ENCODE results near the gene HECA.
A peak's percentile ranks its signal among the peaks of the same experiment; 100 is the strongest.
"Not testable (repeated sequence)": the region's sequence is repeated elsewhere in the genome, so short reads cannot be mapped to it uniquely, and the experiment has no call there.

The HECA gene

GRCh38 chr6:139156551-139156950 is 21.7 kb downstream of the HECA start:
- DNase-seq (ENCODE audit: low read depth) = no peak
- no peak overlapping the region for H3K4me3 ChIP-seq (ENCODE audit: low read depth, low read length)
- TF ChIP-seq CTCF (IDR thresholded peaks at IDR 0.05; ENCODE audit: low read depth, low read length, missing control alignments) = no peak
- in situ Hi-C loops (cut with HindIII; ENCODE audit: low sequenced_read_pairs) = no loop called here

- in situ Hi-C loops (cut with HindIII; ENCODE audit: low sequenced_read_pairs); DNase-seq (ENCODE audit: low read depth); H3K4me3 ChIP-seq (ENCODE audit: low read depth, low read length): not testable (repeated sequence)
These were observed 22.2 kb downstream of the HECA start for GRCh38 chr6:139157086-139157485.

- no peak overlapping the region for H3K4me3 ChIP-seq (ENCODE audit: low read depth, low read length)
- in situ Hi-C loops (cut with HindIII; ENCODE audit: low sequenced_read_pairs) = no loop called here
- no peak for TF ChIP-seq CTCF (IDR thresholded peaks at IDR 0.05; ENCODE audit: low read depth, low read length, missing control alignments)
- DNase-seq (ENCODE audit: low read depth) = no peak
These were observed 24.1 kb downstream of the HECA start for GRCh38 chr6:139159016-139159415.

- in situ Hi-C loops (cut with HindIII; ENCODE audit: low sequenced_read_pairs) = no loop called here
These were observed 26.3 kb downstream of the HECA start for GRCh38 chr6:139161169-139161568.

GRCh38 chr6:139161817-139162284 is 27.0 kb downstream of the HECA start:
- no peak for DNase-seq (ENCODE audit: low read depth)
- no peak overlapping the region for H3K4me3 ChIP-seq (ENCODE audit: low read depth, low read length)
- in situ Hi-C loops (cut with HindIII; ENCODE audit: low sequenced_read_pairs) = no loop called here
- no peak for TF ChIP-seq CTCF (IDR thresholded peaks at IDR 0.05; ENCODE audit: low read depth, low read length, missing control alignments)

More at GRCh38 chr6:139161169-139161568, 26.3 kb downstream of the HECA start:
- peak; percentile 31 for DNase-seq (ENCODE audit: low read depth)
- TF ChIP-seq CTCF (IDR thresholded peaks at IDR 0.05; ENCODE audit: low read depth, low read length, missing control alignments) = no peak
- H3K4me3 ChIP-seq (ENCODE audit: low read depth, low read length) = no peak overlapping the region

- in situ Hi-C loops (cut with HindIII; ENCODE audit: low sequenced_read_pairs) = no loop called here
- TF ChIP-seq CTCF (IDR thresholded peaks at IDR 0.05; ENCODE audit: low read depth, low read length, missing control alignments) = no peak
- H3K4me3 ChIP-seq (ENCODE audit: low read depth, low read length) = no peak overlapping the region
- DNase-seq (ENCODE audit: low read depth) = no peak
These were observed 29.1 kb downstream of the HECA start for GRCh38 chr6:139164001-139164400.

GRCh38 chr6:139165324-139165723 is 30.4 kb downstream of the HECA start:
- TF ChIP-seq CTCF (IDR thresholded peaks at IDR 0.05; ENCODE audit: low read depth, low read length, missing control alignments) = no peak
- in situ Hi-C loops (cut with HindIII; ENCODE audit: low sequenced_read_pairs) = no loop called here
- DNase-seq (ENCODE audit: low read depth) = no peak
- H3K4me3 ChIP-seq (ENCODE audit: low read depth, low read length) = no peak overlapping the region

Data from astrocyte of the cerebellum (primary cell).